ENCODE results near the gene XYLT1. TPM values are rescaled to one million over a fixed set of nuclear protein-coding genes. Genes with fewer than 3 reads are reported as not detected.

The XYLT1 gene
- total and polyA plus RNA-seq, 9 of the 15 experiments (the other 6 are each of a cell fraction or from before 2014, with no cell fraction given): 0.03 to 0.09 (median 0.08) TPM; not detected in 6

GRCh38 chr16:17301184-17301583 is 169.6 kb downstream of the XYLT1 start:
- no peaks in the 10 kb centered on the region for H3K4me1 ChIP-seq (replicated peaks in 1 of 2; ENCODE audit: control insufficient read depth in 2 of 2, insufficient read depth in 2 of 2, low read length in 2 of 2)
- TF ChIP-seq BRCA1 (IDR thresholded peaks at IDR 0.05) (no peak), BRCA1 (CRISPR knock-in tag; IDR thresholded peaks at IDR 0.05) (no peak), MBD2 (IDR thresholded peaks at IDR 0.05; ENCODE audit: borderline replicate concordance, low read depth) (no peak), BRF2 (IDR thresholded peaks at IDR 0.05; ENCODE audit: borderline replicate concordance, insufficient read depth, insufficient read length) (no peak), ZNF444 (CRISPR knock-in tag; IDR thresholded peaks at IDR 0.05) (no peak), POLR2H (tag; IDR thresholded peaks at IDR 0.05; ENCODE audit: low read depth) (no peak), EZH2 (IDR thresholded peaks at IDR 0.05; ENCODE audit: borderline replicate concordance, low read depth, low read length) (no peak), NR2C1 (IDR thresholded peaks at IDR 0.05) (no peak), NR2C1 (tag; IDR thresholded peaks at IDR 0.05) (no peak), RAD21 (CRISPR knock-in tag; conservative IDR thresholded peaks at IDR 0.05 in 1 of 2, IDR thresholded peaks at IDR 0.05 in 1 of 2) (no peak), NFXL1 (CRISPR knock-in tag; IDR thresholded peaks at IDR 0.05) (no peak), SMAD3 (CRISPR knock-in tag; conservative IDR thresholded peaks at IDR 0.05) (no peak), SP1 (CRISPR knock-in tag; IDR thresholded peaks at IDR 0.05) (no peak), KAT8 (IDR thresholded peaks at IDR 0.05; ENCODE audit: low read depth) (no peak), CUX1 (CRISPR knock-in tag; IDR thresholded peaks at IDR 0.05) (no peak), DPF2 (IDR thresholded peaks at IDR 0.05) (no peak)
- 11% methylated on average over 4 of the region's 4 CpGs for WGBS (ENCODE audit: insufficient coverage, low coverage, missing lambda C conversion rate)
- POLR2A ChIA-PET: interaction anchor here (0.7 kb wide), 1 partner anchor 12 kb away, joined by 3 read pairs; no protein-coding TSS in a partner anchor
- no peaks in the 10 kb centered on the region for H3K9me3 ChIP-seq (replicated peaks; ENCODE audit: control insufficient read depth, insufficient read depth, low read depth, low read length)
- no peak overlapping the region for H3K4me2 ChIP-seq (ENCODE audit: insufficient read depth, low read length)
- no peak overlapping the region for H2AFZ ChIP-seq (ENCODE audit: low read depth, low read length)
- H3K4me3 ChIP-seq: no peak overlapping the region
- CTCF ChIA-PET (ENCODE audit: low intra/inter-chr PET ratio): no interaction called here
- intact Hi-C loops (cut with micrococcal nuclease) (no loop called here), in situ Hi-C loops (cut with MboI) (no loop called here)
- no peaks in the 10 kb centered on the region for H3K36me3 ChIP-seq (ENCODE audit: control insufficient read depth, insufficient read depth, low read length)
- H3K9ac ChIP-seq (ENCODE audit: insufficient read depth in 1 of 2, low read depth in 2 of 2, low read length in 2 of 2): no peak overlapping the region
- ATAC-seq (no peak), DNase-seq (ENCODE audit: extremely low read depth in 1 of 4, low spot score in 3 of 4) (no peak), FAIRE-seq (no peak)
- BruUV-seq (replicated peaks): no TSS peak
- H3K9me1 ChIP-seq (ENCODE audit: control insufficient read depth, insufficient read depth, low read length): no peaks in the 10 kb centered on the region
- no peak overlapping the region for H3K27ac ChIP-seq (ENCODE audit: extremely low read depth, low read depth, low read length)
- 0 out of 2 replicates have a peak, but pooled peaks cover 4% of the 10 kb centered on the region for H4K20me1 ChIP-seq (replicated peaks; ENCODE audit: control insufficient read depth, insufficient read depth, low read length)
- H3K27me3 ChIP-seq (ENCODE audit: control insufficient read depth in 2 of 2, insufficient read depth in 2 of 2, low read length in 2 of 2): peaks cover 16 to 47% of the 10 kb centered on the region in 2 experiments; a peak in 4 of 5 replicates
- H3K79me2 ChIP-seq (ENCODE audit: control insufficient read depth, insufficient read depth, low read length): no peaks in the 10 kb centered on the region

All from K562 (cell line).